NCI-H2171 treated with DMSO at 0.1 percent for 48 hours (cell line): Measurements from ENCODE around the gene TMA7B.
"Not testable (repeated sequence)": the region's sequence is repeated elsewhere in the genome, so short reads cannot be mapped to it uniquely, and the experiment has no call there.

Source experiments
- DNase-seq: peaks from one replicate; lab custom pipeline; 2025; lab: John Stamatoyannopoulos, UW

TMA7B gene

DNA sequence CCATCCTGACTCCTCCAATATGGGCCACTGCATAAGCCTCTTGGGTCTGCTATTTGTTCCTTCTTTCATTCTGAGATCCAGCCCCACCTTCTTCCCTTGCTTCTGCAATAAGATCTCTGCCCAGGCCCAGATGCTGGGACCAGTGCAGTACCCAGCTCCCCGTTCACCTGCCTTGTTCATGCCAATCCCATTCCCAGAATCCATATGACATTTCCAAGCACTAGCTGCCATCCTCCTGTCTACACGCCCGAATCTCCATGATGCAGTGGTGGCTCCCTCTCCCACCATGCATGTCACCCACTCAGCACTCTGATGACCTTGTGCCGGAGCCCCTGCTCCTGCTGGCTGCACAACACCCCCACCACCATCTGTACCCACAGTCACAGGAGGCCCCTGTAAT, 23.1 kb downstream of the TMA7B start:
- no peak for DNase-seq

DNA sequence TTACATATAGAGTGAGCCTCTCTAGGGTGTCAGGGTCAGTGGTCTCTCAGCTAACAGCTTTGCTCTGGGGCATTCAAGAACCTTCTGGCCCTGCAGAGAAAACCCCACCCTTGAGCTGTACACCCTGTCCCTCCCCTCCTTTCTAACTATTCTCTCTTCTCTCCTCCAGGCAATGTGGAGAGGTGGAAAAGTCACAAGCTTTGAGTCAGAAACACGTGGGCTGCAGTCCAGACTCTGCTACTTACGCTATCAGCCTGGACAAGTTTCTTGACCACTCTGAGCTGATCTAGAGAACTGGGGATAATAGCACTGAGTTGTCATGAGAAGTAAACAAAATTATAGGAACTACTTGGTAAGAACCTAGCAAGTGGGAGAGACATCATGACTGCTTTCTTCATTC, 23.8 kb downstream of the TMA7B start:
- no peak for DNase-seq

DNA sequence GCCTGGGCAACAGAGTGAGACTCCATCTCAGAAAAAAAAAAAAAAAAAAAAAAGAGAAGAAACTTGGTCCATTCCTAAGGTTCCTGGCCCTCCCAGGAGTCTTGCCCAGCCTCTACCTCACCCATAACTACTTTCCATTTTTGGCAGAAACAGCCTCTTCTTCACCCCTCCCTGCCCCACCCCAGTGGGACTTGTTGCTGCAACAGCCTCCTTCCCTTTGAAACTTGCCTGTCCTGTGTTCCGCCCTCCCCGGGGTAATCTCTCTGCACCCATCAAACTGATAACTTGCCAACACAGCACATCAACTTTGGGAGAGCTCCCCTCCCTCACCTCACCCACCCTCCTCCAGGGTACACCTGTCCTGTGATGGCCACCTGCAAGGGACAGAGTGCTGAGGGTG, 24.5 kb downstream of the TMA7B start:
- DNase-seq: no peak

DNA sequence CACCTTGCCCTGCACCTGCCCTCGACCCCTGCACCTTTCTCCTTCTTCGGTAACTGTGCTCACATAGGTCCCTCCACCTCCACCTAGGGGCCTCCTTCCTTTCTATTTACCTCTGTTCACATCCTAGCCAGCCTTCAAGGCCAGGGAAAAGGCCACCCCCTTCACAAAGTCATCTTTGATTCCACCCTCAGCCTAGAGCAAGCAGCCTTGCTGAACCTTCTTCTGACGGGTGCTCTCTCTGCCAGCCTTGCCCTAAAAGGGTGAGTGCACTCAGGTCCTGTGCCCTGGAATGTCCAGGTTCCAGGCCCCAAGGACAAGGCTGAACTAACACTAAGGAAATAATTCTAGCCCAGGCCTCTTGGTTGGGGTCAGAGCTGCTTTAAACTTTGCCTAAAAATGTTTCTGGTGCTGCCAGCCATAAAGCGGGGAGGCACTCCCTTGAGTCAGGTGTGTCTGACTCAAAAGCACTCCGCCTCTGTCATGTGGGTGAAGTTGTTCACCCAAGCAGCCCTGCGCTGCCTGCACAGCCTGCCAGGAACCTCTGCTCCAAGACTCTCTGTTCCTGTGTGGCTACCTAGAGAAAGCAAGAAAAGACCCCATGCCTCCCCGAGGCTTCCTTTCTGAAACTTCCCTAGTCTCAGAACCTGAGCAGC, 25.3 kb downstream of the TMA7B start:
- DNase-seq: no peak

DNA sequence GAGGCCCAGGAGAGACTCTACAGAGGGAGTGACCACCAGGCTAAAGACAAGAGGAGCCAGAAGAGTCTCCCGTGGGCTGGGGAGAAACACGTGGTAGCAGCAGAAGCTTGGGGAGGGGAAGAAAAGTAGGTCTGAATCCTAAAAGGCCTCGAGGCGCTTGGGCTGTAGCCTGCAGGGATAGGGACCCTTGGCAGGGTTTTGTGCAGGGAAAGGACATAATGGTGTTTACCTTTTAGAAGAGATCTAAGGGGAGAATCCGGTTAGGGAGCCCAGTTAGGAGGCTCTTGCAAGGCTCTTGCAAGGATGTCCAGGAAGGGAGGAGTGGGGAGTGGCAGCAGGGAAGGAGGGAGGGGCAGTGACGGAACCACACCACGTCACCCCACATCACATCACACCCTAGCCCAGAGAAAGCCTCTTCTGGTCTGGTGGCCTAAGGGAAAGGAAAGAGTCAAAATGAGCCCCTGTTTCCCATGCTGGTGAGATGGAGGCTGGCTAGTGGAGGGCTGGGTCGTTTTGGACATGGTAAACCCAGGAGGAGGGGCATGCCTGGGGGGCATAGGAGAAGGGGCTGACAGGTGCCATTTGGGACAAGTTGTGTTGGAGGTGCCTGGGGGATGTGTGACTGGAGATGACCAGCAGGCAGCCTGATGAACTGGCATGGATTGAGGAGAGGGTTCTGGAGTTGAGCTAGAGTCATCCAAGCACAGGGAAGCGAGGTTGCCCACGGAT, 28.4 kb downstream of the TMA7B start:
- DNase-seq: no peak

DNA sequence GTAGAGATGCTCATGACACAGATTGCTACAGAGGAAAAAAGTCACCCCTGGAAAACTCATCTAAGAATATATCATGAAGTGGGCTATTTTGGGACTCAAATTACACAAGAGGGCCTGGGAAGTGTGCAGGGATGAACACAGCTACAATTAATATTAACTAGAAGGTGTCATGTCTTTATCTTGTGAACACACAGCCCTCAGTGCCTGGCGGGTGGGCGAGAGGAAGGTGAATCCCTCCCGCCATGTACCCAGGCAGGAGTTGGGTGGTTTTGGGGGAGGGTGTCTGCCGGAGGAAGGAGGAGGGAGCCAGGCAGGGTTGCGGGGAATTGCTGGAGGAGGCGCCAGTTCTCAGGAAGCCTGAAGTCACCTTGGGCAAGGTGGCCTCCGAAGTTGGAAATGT, 29.4 kb downstream of the TMA7B start:
- DNase-seq: no peak

DNA sequence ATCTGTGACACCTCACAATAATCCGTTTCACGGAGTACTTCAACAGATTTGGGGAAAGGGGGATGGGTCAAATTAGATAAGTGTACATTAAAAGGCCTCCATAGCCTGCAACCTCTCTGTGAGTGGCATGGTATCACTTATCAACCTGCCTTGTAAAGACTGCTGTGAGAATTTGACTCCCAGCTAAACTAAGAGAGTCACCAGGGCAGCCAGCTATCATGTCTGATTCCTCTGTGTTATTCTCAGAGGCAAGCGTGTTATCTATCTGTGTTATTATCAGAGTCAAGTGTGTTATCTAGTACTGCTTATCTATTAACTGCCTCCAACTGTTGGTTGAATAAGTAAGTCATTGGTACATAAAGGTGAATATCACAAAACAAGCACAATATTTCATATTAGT, 30.5 kb downstream of the TMA7B start:
- DNase-seq: no peak

DNA sequence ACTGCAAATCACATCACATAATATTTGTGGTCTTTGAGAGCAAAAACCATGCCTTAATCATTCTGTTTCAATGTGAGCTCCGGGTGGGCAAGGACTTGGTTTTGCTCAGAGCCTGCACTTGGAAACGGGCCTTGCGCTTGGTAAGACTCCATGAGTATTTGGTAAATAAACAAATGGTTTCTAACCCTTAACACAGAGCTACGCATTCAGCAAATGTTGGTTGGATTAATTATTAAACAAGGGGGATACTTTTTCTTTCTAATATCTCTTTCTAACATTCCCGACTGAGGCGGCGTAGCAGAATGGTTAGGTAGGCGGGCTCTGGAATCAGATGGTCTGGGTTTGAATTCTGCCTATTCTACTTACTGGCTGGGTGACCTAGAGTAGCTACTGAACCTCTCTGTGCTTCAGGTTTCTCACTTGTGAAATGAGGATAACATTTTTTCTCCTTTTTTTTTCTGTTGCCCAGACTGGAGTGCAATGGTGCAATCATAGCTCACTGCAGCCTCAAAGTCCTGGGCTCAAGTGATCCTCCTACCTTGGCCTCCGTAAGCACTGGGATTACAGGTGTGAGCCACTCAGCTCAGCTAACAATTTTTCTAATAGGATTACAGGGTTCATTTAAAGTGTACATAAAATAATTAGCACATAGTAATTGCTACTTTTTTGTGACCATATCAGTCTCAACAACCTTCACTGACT, 31.1 kb downstream of the TMA7B start:
- no peak for DNase-seq

DNA sequence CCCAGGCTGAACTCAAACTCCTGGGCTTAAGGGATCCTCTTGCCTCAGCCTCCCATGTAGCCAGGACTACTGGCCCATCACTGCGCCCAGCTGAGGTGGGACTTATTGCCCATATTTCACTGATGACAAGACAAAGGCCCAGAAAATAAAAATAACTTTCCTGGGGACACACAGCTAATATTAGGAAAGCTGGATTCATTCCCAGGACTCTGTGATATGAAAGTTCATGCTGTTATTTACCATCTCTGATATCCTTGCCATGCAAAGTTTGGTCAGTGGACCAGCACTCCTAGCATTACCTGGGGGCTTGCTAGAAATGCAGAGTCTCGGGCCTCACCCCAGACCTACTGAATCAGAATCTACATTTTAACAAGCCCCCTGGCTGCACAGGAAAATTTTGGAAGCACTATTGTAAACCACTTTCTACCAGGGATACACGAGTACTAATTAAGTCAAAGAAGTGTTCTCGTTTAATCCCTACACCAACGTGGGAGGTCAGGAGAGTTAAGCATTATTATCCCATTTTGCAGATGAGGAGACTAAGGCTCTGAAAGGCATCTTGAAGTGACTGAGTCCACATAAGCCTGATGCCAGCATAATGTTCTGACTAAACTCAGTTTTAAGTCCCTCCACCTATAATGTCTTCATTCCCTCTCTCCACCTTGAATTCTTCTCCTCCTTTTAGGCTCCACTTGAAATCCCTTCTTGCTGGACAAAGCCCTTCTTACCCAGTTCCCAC, 32.1 kb downstream of the TMA7B start:
- no peak for DNase-seq

DNA sequence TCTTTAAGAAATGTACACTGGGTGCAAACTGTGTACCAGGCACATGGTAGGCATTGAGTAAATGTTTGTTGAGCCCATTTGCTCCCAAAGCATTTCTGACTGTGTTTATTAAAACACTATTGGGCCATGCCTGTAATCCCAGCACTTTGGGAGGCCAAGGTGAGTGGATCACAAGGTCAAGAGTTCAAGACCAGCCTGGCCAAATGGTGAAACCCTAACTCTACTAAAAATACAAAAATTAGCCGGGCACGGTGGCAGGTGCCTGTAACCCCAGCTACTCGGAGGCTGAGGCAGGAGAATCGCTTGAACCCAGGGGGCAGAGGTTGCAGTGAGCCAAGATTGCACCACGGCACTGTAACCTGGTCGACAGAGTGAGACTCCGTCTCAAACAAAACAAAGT, 32.7 kb downstream of the TMA7B start:
- not testable (repeated sequence) for DNase-seq

DNA sequence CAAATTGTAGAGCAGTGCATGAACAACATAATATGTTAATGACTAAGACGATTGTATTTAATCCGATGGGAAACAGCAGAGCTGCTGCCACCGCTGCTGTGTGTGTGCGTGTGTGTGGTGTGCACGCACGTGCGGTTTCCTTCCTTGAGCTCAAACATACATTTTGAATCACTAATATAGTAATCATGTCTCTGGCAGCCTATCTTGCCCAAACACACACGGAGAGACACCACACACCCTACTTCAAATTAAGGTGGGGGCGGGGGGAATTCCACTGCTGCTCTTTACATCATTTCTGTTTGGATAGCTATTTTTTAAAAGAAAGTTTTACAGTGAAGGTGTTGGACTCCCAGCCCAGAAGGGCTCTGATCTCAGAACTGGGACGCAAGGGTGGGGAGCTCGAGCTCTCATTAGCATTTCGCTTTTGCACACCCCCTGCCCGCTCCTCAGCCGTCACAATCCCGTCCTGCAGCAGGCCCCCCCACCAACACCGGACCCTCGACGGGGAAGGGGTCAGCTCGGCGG, 33.9 kb downstream of the TMA7B start:
- no peak for DNase-seq

DNA sequence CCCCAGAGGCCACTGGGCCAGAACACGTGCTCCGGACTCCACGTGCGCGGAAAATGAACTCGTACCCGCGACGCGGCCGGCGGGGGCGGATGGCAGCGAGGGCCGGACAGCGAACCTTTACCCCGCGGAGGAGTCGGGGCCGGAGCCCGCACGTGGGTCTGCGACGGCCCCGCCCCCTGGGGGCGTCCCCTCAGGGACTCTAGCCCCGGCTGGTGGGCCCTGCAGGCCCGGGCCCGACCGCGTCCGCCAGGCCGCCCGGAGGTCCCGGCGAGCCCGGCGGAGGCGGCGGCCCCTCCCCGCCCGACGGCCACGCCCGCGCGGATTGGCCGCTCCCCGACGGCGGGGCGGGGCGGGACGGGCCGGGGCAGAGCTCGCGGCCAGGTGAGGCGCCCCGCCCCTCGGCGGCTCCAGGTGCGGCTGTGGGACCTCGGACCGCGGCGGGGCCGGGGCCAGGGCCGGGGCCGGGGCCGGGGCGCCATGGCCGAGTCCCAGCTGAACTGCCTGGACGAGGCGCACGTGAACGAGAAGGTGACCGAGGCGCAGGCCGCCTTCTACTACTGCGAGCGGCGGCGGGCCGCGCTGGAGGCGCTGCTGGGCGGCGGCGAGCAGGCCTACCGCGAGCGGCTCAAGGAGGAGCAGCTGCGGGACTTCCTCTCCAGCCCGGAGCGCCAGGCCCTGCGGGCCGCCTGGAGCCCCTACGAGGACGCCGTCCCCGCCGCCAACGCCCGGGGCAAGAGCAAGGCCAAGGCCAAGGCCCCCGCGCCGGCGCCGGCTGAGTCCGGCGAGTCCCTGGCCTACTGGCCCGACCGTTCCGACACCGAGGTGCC, 34.6 kb downstream of the TMA7B start, which contains the start of gene FAM83F:
TSS of gene FAM83F (plus strand) at position 389 of the 827 bp plus-strand sequence. CDS start at position 478, 89 bp downstream.
- peak; percentile 45 for DNase-seq

DNA sequence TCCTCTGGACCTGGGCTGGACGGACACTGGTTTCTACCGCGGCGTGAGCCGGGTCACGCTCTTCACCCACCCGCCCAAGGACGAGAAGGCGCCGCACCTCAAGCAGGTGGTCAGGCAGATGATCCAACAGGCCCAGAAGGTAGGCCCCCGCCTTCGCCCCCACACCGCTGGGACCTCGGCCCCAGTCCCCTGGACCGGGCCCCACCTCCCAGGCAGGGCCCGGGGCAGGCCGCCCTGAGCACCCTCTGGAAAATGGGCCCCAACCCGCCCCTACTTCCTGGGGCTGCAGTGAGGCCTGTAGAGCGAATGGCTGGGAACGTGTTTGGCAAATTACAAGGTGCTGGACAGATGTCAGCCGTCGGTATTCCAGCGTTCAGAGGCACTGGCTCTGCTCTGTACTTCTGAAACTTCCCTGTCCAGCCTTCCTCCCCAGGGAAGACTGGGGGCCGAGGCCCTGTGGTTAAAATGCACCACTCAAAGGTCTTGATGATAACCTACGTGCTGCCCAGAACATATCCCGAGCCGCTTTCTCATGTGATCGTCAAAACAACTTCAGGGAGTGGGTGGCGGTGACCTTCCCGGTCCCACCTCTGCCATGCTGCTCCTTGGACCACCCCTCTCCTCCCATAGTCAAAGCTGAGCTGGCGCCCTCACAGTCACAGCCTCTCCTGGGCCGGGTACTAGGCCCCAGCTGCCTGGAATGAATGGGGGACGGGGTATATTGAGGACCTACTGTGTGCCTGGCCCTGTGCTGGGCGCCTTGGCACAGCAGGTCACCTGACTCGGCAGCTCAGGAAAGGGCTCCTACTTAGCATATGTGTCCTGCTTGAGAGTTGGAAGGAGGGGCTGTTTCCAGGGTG, 35.4 kb downstream of the TMA7B start:
- peak; percentile 6 for DNase-seq

DNA sequence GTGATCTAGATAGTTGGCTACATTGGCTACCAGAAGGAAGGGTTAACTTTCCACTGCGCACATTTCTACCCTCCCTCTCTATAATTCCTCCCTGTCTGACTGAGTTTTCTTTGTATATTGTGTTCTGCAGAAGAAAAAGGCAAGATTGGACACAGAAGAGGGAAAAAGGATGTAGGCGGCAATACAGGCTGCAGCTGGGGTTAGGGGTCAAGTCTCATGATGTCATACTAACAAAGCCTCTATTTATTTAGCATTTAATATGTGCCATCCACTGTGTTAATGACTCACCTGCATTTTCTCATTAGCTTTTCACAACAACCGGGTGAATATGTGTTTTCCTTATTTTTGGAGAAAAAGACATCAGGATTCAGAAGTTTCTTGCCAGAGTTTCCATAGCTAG, 36.5 kb downstream of the TMA7B start:
- DNase-seq: no peak

DNA sequence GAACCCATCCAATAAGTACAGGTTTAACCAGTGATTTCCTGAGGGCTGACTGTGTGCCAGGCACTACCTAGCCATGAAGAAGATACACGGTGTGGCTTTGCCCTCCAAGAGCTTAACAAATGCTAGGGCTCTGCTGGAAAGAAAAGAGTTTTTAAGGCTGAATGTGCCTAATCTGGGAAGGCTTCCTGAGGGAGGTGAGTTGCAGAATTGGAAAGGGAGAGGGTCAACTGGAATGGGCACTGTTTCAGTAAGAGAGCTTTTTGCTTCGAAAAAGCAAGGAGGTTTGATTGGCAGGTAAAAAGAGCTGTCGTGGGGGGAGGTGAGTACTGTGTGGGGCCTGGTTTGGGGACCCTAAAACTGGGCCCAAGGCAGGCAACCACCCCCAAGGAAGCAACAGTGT, 37.2 kb downstream of the TMA7B start:
- DNase-seq: no peak

DNA sequence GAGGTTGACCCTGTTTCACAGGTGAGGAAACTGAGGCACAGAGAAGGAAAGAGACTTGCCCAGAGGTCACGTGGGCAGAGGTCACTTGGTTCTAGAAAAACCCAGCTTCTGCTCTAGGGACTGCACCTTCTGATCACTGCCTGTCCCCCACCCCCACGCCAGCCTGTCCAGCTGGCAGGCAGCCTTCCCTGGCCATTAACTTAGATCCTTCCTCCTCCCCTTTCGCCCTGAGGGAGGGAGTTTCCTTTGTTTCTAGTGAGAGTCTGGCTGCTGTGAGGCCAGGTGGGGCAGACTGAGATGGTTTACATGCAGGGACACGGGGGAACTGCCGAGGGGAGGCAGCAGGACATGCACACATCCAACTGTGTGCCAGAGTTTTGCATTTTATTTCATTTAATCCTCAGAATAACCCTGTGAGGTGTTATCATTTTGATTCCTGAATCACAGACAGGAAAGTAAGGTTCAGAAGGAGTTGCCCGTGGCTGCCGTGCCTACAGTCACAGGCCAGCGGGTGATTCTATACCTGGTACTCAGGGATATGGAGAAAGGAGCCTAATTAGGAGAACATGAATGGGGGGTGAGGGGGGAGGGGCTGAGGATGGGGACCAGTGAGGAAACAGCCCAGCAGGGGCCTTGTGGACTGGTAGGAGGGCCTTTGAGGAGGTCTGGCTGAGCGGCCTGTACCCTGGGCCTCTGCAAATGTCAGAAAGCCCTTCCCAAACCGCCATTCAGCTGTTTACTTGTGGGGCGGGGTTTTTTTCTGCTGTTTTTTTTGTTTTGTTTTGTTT, 37.9 kb downstream of the TMA7B start:
- DNase-seq: peak; percentile 48

DNA sequence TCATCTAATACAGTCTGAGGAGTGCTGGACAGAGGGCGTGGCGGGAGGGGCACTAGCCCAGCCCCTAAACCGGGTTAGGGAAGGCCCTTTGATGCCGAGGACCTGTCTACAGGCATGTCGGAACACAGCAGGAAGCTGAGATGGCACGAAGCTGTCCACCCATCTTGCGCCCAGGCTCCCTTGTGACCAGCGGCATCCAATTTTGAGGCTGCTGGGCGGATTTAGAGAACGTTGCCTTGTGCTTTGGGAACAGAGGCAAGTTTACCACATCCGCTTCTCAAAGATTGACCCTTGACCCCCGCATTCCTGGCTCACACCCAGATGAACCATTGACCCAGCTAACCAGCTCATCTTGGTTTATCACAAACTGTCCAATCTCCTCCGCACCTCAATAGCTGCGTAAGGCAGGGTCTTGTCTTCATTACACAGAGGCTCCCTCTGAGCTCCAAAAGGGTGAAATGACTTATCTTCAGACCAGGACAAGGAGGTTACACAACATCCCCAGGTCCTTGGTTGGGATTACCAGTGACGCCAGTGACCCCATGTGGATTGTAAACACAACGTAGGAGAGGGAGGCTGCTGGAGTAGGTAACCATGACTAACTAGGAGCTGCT, 39.1 kb downstream of the TMA7B start:
- no peak for DNase-seq

DNA sequence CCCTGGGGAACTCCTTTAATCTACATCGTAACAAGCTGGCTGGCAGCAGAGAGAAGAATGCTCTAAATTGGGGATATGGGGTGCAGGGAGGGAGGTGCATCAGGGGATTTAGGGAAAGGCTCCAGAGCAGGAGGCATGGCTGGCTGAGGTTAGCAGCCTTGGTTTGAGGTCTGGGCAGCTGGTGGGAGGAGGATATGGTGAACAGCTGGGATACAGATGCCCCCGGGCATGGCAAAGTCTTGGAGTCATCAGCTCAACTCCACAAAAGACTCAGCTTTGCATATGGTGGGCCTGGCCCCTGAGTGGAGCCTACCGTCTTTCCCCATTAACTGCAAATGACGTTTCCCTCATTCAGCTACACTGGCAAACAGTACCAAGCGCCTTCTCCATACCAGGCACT, 40.0 kb downstream of the TMA7B start:
- peak; percentile 18 for DNase-seq

DNA sequence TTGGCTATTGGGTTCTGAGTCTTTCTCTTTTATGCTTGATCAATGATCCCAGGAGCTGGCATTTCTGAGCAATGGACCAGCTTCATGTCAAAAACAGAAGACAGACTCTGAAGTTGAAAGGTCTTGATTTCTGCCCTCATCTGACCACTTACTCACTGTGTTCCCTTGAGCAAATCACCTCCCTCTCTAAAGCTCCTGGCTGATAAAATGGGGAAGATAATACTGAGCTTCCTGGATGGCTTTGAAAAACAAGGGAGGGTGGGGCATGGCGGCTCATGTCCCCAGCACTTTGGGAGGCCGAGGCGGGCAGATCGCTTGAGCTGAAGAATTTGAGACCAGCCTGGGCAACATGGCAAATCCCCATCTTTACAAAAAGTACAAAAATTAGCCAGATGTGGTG, 40.9 kb downstream of the TMA7B start:
- no peak for DNase-seq
